CD4-positive, alpha-beta T cell (primary cell): ENCODE measurements around the gene AGAP9. TPM values are rescaled to one million over a fixed set of nuclear protein-coding genes. Genes with fewer than 3 reads are reported as not detected.
"Not testable (repeated sequence)": the region's sequence is repeated elsewhere in the genome, so short reads cannot be mapped to it uniquely, and the experiment has no call there.

Experiments
- ATAC-seq: fragments of 200-7000 bp; cut with Tn5 transposase; one replicate; pipeline ENCODE4 v1.10.0; 2022; ENCODE audit warnings: mild to moderate bottlenecking; ENCODE audit not compliant: poor library complexity
- CTCF ChIA-PET: fragments of 350-600 bp; sonication (Branson Sonifier 250); formaldehyde crosslinking; loops from one replicate; lab custom pipeline; 2021; ENCODE audit warnings: antibody characterized with exemption, inconsistent platforms; lab: Charles Lee
- POLR2A ChIA-PET: fragments of 350-600 bp; sonication (Branson Sonifier 250); formaldehyde crosslinking; loops from one replicate; lab custom pipeline; 2021; ENCODE audit warnings: antibody characterized with exemption, inconsistent platforms; lab: Charles Lee
- DNase-seq, 14 experiments: peaks; one replicate each; pipeline ENCODE4 v3.0.0-alpha.2; 2013 to 2020; ENCODE audit warnings: mixed read lengths in 2 of 14
- H3K27ac ChIP-seq, 2 donors: one replicate each; pipeline versions ENCODE4 v1.5.1 to v1.7.0; 2013; ENCODE audit warnings: low read length in 2 of 2, low read depth in 1 of 2, mild to moderate bottlenecking in 1 of 2
- H3K27me3 ChIP-seq, 2 experiments: 1 replicate in 1 of 2; 2 replicates in 1 of 2; pipeline versions ENCODE4 v1.6.1 to v1.7.0; 2013; ENCODE audit warnings: low read length in 2 of 2, control low read depth in 1 of 2, mild to moderate bottlenecking in 1 of 2, moderate library complexity in 1 of 2; ENCODE audit not compliant: insufficient read depth in 2 of 2, control insufficient read depth in 1 of 2
- H3K36me3 ChIP-seq: one replicate; pipeline ENCODE4 v1.6.1; 2013; ENCODE audit warnings: low read length, control low read depth; ENCODE audit not compliant: insufficient read depth
- H3K4me1 ChIP-seq: one replicate; pipeline ENCODE4 v1.6.1; 2013; ENCODE audit warnings: low read length, control low read depth; ENCODE audit not compliant: insufficient read depth
- H3K4me3 ChIP-seq: one replicate; pipeline ENCODE4 v1.5.1; 2013; ENCODE audit warnings: mild to moderate bottlenecking, low read length, moderate library complexity
- H3K9me3 ChIP-seq, 2 experiments: 1 replicate in 1 of 2; 2 replicates in 1 of 2; pipeline versions ENCODE4 v1.6.1 to v1.7.0; 2013; ENCODE audit warnings: low read length in 2 of 2, mild to moderate bottlenecking in 2 of 2, control low read depth in 1 of 2, moderate library complexity in 1 of 2; ENCODE audit not compliant: control insufficient read depth in 1 of 2, insufficient read depth in 1 of 2
- H3K27ac Mint-ChIP-seq: one replicate; pipeline ENCODE4 v1.8.0; 2020; ENCODE audit warnings: mixed read lengths
- H3K27me3 Mint-ChIP-seq: one replicate; pipeline ENCODE4 v1.8.0; 2021; ENCODE audit warnings: mixed read lengths
- H3K36me3 Mint-ChIP-seq: one replicate; pipeline ENCODE4 v1.8.0; 2021; ENCODE audit warnings: low read depth, mixed read lengths
- H3K4me1 Mint-ChIP-seq: one replicate; pipeline ENCODE4 v1.8.0; 2021; ENCODE audit warnings: low read depth, mixed read lengths
- H3K4me3 Mint-ChIP-seq: one replicate; pipeline ENCODE4 v1.8.0; 2020; ENCODE audit warnings: mild to moderate bottlenecking, mixed read lengths
- H3K9me3 Mint-ChIP-seq: one replicate; pipeline ENCODE4 v1.8.0; 2020; ENCODE audit warnings: mixed read lengths
- intact Hi-C, 2 experiments: fragments of 100-400 bp; cut with DNase I in 1 of 2; cut with micrococcal nuclease in 1 of 2; formaldehyde crosslinking; loops; one replicate each; pipeline versions ENCODE4 v1.15.1 to v1.9.0; 2023 to 2025; cut with DNase I, micrococcal nuclease
- total RNA-seq, 174 experiments: library from RNA in 2 of 174; stranded (reverse) in 2 of 174; gene quantifications; one replicate each; pipeline ENCODE4 v1.2.3 and lab custom pipeline; 2021 to 2026

AGAP9 gene
- total RNA-seq, 2 experiments from 2014 or later: 5.4 to 6.5 TPM

DNA sequence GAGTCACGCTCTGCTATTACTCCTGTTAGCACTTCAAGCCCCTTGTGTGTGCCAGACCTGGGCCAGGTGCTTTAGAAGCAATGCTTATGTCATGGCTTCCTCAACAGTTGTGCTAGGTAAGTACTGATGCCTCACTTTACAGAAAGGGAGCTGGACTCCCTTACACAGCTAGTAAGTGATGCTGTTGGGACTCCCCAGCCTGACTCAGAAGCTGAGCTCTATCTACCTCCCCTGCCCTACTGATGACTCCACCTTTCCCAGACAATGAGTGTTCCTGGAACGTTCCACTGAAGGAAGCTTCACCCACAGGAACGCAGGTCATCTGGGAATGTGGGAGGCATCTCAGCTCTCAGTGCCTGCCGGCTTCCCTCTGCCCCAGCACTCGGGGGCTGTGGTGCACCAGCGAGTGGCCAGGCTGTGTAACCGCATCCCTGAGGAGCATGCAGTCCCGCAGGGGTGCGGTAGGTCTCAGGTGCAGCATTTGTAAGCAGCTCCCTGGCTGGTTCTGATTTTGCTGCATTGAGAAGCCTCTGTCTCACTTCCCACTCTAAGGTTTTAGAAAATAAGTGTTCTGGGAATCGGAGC lies 42.2 kb downstream of the AGAP9 start:
- ATAC-seq, H3K4me1 Mint-ChIP-seq, DNase-seq, H3K4me3 Mint-ChIP-seq, CTCF ChIA-PET, POLR2A ChIA-PET, H3K27ac Mint-ChIP-seq, H3K9me3 ChIP-seq, H3K27ac ChIP-seq, H3K9me3 Mint-ChIP-seq, H3K4me1 ChIP-seq, intact Hi-C loops, H3K27me3 ChIP-seq, H3K27me3 Mint-ChIP-seq, H3K4me3 ChIP-seq, H3K36me3 Mint-ChIP-seq, H3K36me3 ChIP-seq: not testable (repeated sequence)

DNA sequence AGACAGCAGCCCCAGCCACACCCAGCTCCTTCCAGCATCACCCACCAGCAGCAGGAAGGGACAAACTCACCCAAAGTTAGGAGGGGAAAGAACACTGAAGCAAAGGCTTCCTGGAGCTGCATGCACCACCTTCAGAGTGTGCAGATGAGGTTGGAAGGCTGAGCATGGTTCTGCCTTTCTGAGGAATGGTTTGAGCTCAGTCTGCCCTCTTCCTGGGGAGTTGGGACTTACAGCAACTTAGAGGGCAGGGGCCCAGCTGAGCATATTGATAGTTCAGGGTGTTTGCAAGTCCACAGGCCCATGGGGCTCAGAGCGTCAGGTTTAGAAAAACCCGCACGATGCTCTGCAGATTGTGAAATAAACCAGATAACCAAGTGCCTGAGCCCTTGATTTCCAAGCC lies 43.3 kb downstream of the AGAP9 start:
- H3K36me3 Mint-ChIP-seq, H3K9me3 Mint-ChIP-seq, H3K4me1 Mint-ChIP-seq, H3K9me3 ChIP-seq, H3K4me3 ChIP-seq, POLR2A ChIA-PET, DNase-seq, H3K27me3 ChIP-seq, ATAC-seq, H3K27ac Mint-ChIP-seq, H3K4me1 ChIP-seq, intact Hi-C loops, H3K4me3 Mint-ChIP-seq, CTCF ChIA-PET, H3K27me3 Mint-ChIP-seq, H3K27ac ChIP-seq, H3K36me3 ChIP-seq: not testable (repeated sequence)

DNA sequence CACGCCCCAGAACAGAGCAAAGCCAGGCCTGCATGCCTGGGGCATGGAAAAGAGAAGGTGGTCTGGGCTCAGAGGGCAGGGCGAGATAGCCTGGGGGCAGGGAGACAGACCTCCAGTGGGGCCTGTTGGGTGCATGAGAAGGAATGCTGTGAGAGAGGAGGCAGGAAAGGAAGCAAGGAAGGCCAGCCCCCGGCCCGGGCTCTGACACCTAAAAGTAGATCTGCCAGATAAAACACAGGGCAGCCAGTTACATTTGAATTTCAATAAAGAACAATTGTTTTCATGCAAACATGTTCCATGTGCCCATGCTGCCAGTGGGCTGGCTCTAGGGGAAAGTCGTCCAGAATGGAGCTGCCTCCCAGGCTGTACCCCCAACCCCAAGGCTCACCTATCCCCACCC lies 45.3 kb downstream of the AGAP9 start:
- H3K36me3 ChIP-seq, H3K4me3 Mint-ChIP-seq, H3K9me3 ChIP-seq, H3K27me3 Mint-ChIP-seq, CTCF ChIA-PET, H3K27me3 ChIP-seq, H3K36me3 Mint-ChIP-seq, H3K9me3 Mint-ChIP-seq, H3K4me3 ChIP-seq, H3K27ac ChIP-seq, H3K4me1 ChIP-seq, ATAC-seq, DNase-seq, H3K4me1 Mint-ChIP-seq, POLR2A ChIA-PET, H3K27ac Mint-ChIP-seq, intact Hi-C loops: not testable (repeated sequence)

DNA sequence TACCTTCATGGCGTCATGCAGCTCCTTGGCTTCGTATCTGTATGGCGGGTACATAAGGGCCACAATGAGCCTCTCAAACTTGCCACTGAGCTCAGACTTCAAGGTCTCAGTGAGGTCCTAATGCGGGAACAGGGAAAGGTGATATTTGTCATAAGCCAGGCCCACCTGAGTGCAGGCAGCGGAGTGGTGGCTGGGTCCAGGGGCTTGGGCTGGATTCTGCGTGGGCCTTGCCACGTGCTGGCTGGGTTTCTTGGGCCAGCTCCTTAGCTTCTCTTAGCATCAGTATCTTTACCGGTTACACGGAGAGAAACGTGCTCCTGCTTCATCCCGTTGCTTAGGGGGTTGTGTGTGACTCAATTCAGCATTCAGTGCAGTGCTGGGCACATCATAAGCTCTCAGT lies 46.4 kb downstream of the AGAP9 start:
- POLR2A ChIA-PET, DNase-seq, H3K27me3 ChIP-seq, H3K36me3 Mint-ChIP-seq, H3K27ac Mint-ChIP-seq, H3K4me1 ChIP-seq, H3K4me1 Mint-ChIP-seq, H3K4me3 Mint-ChIP-seq, H3K4me3 ChIP-seq, CTCF ChIA-PET, H3K27me3 Mint-ChIP-seq, intact Hi-C loops, H3K36me3 ChIP-seq, H3K9me3 Mint-ChIP-seq, H3K27ac ChIP-seq, H3K9me3 ChIP-seq, ATAC-seq: not testable (repeated sequence)

DNA sequence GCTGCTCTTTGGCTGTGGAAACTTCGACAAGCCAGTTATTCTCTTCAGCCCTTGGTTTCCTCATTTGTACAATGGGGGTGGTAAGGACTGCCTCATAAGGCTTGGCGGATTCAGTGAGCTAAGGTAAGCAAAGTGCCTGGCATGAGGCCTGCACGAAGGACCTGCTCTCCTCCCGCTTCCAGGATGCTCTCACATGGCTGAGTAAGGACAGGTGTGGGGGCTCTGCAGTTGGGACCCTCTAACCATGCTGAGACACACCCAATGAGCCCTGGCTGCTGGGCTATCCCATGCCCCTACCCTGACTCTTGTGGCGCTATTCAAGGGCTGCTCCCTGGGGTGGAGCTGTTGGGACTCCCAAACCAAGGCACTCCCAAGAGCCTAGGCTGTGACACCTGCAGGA lies 48.3 kb downstream of the AGAP9 start:
- intact Hi-C loops, H3K4me1 ChIP-seq, CTCF ChIA-PET: not testable (repeated sequence)

DNA sequence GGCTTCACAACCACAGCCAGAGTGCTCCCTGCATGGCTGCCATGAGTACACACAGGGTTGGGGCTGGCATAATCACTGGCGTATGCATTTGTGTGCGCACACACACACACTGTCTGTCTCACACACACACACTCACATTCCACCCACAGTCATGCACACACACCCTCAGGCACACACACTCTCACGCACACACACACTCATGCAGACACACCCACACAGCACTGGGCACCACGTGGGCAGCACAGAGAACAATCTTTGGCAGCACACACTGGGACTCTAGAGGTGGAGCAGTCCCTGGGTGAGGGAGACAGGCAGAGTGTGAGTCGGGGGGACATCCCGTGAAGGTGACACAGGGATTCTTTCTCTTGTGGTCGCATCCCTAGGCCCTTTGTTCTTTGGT lies 49.9 kb downstream of the AGAP9 start:
- H3K36me3 Mint-ChIP-seq, intact Hi-C loops, H3K27me3 Mint-ChIP-seq, H3K4me3 Mint-ChIP-seq, H3K27ac ChIP-seq, H3K36me3 ChIP-seq, H3K9me3 Mint-ChIP-seq, POLR2A ChIA-PET, H3K9me3 ChIP-seq, H3K27me3 ChIP-seq, H3K27ac Mint-ChIP-seq, CTCF ChIA-PET, H3K4me1 ChIP-seq, DNase-seq, H3K4me3 ChIP-seq, ATAC-seq, H3K4me1 Mint-ChIP-seq: not testable (repeated sequence)

More for the DNA sequence above, 48.3 kb downstream of the AGAP9 start:
- H3K9me3 ChIP-seq, H3K36me3 ChIP-seq, POLR2A ChIA-PET, H3K27ac ChIP-seq, H3K4me3 Mint-ChIP-seq, H3K36me3 Mint-ChIP-seq, H3K27ac Mint-ChIP-seq, H3K9me3 Mint-ChIP-seq, H3K27me3 Mint-ChIP-seq, H3K4me1 Mint-ChIP-seq, ATAC-seq, H3K27me3 ChIP-seq, H3K4me3 ChIP-seq: not testable (repeated sequence)
- peak in 1 of 14 experiments; percentile 1 for DNase-seq

DNA sequence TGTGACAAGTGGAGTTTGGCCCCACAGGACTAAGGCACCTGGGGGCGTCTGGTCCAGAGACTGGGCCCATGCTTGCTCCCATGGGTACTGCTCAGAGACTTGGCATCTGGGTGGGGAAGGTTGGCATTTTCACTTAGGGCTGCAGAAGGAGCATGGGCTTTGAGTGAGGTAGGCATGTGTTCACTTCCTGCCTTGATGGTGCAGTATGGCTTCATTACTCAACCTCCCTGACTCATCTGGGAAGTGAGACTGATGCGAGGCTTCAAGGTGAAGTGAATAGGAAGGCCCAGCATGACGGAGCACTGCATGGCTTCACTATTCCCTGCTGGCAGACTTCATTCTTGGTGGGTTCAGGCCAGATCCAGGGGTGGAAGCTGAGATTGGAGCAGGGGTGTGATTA lies 50.8 kb downstream of the AGAP9 start:
- H3K36me3 ChIP-seq, H3K4me1 ChIP-seq, intact Hi-C loops, CTCF ChIA-PET, H3K4me3 Mint-ChIP-seq, H3K4me1 Mint-ChIP-seq, H3K27ac ChIP-seq, ATAC-seq, H3K36me3 Mint-ChIP-seq, POLR2A ChIA-PET, H3K4me3 ChIP-seq, H3K27me3 Mint-ChIP-seq, H3K9me3 ChIP-seq, H3K9me3 Mint-ChIP-seq, H3K27ac Mint-ChIP-seq, DNase-seq, H3K27me3 ChIP-seq: not testable (repeated sequence)
